Vagina (tissue), 2 donors: ENCODE results near the gene KLHL33. TPM values are rescaled to one million over a fixed set of nuclear protein-coding genes. Genes with fewer than 3 reads are reported as not detected.
A peak's percentile ranks its signal among the peaks of the same experiment; 100 is the strongest.

Experiments used
- DNase-seq, 2 donors: peaks; one replicate each; pipeline ENCODE4 v3.0.0-alpha.2; 2017; ENCODE audit errors: extremely low spot score in 2 of 2
- H3K27ac ChIP-seq: fragments of 200-600 bp; sonication (generic); one replicate; pipeline ENCODE4 v1.5.1; 2019
- H3K27me3 ChIP-seq: fragments of 200-600 bp; sonication (generic); one replicate; pipeline ENCODE4 v1.5.1; 2019
- H3K36me3 ChIP-seq, 2 donors: fragments of 200-600 bp; sonication (generic); one replicate each; pipeline ENCODE4 v1.5.1; 2017 to 2019
- H3K4me1 ChIP-seq: fragments of 200-600 bp; sonication (generic); one replicate; pipeline ENCODE4 v1.5.1; 2019
- H3K4me3 ChIP-seq, 2 donors: fragments of 200-600 bp; sonication (generic); 1 replicate in 1 of 2; 2 replicates in 1 of 2; pipeline ENCODE4 v1.5.1; 2016 to 2019
- H3K9me3 ChIP-seq: fragments of 200-600 bp; sonication (generic); one replicate; pipeline ENCODE4 v1.5.1; 2019
- CTCF ChIP-seq, 3 experiments: fragments of 450-650 bp in 2 of 3; fragments of 200-600 bp in 1 of 3; sonication (generic) in 1 of 3; IDR thresholded peaks; one replicate each; pipeline ENCODE4 v1.5.1; 2017 to 2019; ENCODE audit warnings: antibody characterized with exemption in 3 of 3, mild to moderate bottlenecking in 2 of 3, moderate library complexity in 2 of 3
- POLR2A ChIP-seq, 2 donors: fragments of 450-650 bp; IDR thresholded peaks; one replicate each; pipeline ENCODE4 v1.6.1; 2017; ENCODE audit warnings: antibody characterized with exemption in 2 of 2, mild to moderate bottlenecking in 2 of 2, moderate library complexity in 2 of 2
- POLR2AphosphoS5 ChIP-seq, 2 donors: sonication (generic); formaldehyde crosslinking; IDR thresholded peaks; one replicate each; pipeline ENCODE4 v1.9.0; 2017; ENCODE audit warnings: antibody characterized with exemption in 2 of 2, mild to moderate bottlenecking in 2 of 2, low read depth in 1 of 2; ENCODE audit not compliant: insufficient read depth in 1 of 2
- intact Hi-C: fragments of 100-400 bp; cut with DNase I; formaldehyde crosslinking; loops from one replicate; pipeline ENCODE4 v1.15.1; 2023
- total RNA-seq: library from RNA; depleted of rRNA; stranded (reverse); fragments of >200 nt; gene quantifications from one replicate; pipeline ENCODE4 v1.2.3, GENCODE V29; 2016

Gene KLHL33
- total RNA-seq, 1 donor from 2014 or later, result 1.2 TPM

- DNase-seq, result no peak
- Histone ChIP-seq H3K36me3 (no peaks in the 10 kb centered on the region), H3K27ac (no peak overlapping the region), H3K4me3 (no peak overlapping the region), H3K27me3 (no peaks in the 10 kb centered on the region), H3K9me3 (no peaks in the 10 kb centered on the region), H3K4me1 (no peaks in the 10 kb centered on the region)
- TF ChIP-seq POLR2AphosphoS5 (IDR thresholded peaks at IDR 0.05; ENCODE audit: insufficient read depth in 1 of 2, low read depth in 1 of 2), result no peak
- TF ChIP-seq CTCF (IDR thresholded peaks at IDR 0.05), result no peak
- TF ChIP-seq POLR2A (IDR thresholded peaks at IDR 0.05), result no peak
- intact Hi-C loops, result loop anchor here (10.0 kb wide), 1 partner anchor 195 kb away; no protein-coding TSS in a partner anchor
These were observed 16.5 kb downstream of the KLHL33 start for GRCh38 chr14:20419419-20419818.

- Histone ChIP-seq H3K27me3 (no peaks in the 10 kb centered on the region), H3K9me3 (no peaks in the 10 kb centered on the region), H3K27ac (no peak overlapping the region), H3K4me1 (peaks cover 8% of the 10 kb centered on the region), H3K36me3 (no peaks in the 10 kb centered on the region), H3K4me3 (no peak overlapping the region)
- TF ChIP-seq POLR2A (IDR thresholded peaks at IDR 0.05), result no peak
- TF ChIP-seq POLR2AphosphoS5 (IDR thresholded peaks at IDR 0.05; ENCODE audit: insufficient read depth in 1 of 2, low read depth in 1 of 2), result no peak
- intact Hi-C loops, result loop anchor here (10.0 kb wide), 1 partner anchor 196 kb away; no protein-coding TSS in a partner anchor
- DNase-seq, result no peak
These were observed 17.5 kb downstream of the KLHL33 start for GRCh38 chr14:20418501-20418909.

- Histone ChIP-seq H3K9me3 (no peaks in the 10 kb centered on the region), H3K4me1 (peaks cover 9% of the 10 kb centered on the region), H3K36me3 (no peaks in the 10 kb centered on the region), H3K27me3 (no peaks in the 10 kb centered on the region), H3K27ac (no peak overlapping the region), H3K4me3 (no peak overlapping the region)
- no peak for DNase-seq
- no peak for TF ChIP-seq POLR2AphosphoS5 (IDR thresholded peaks at IDR 0.05; ENCODE audit: insufficient read depth in 1 of 2, low read depth in 1 of 2)
- no peak for TF ChIP-seq POLR2A (IDR thresholded peaks at IDR 0.05)
- no peak for TF ChIP-seq CTCF (IDR thresholded peaks at IDR 0.05)
- intact Hi-C loops, result loop anchor here (10.0 kb wide), 1 partner anchor 197 kb away; no protein-coding TSS in a partner anchor
These were observed 18.4 kb downstream of the KLHL33 start for GRCh38 chr14:20417250-20418186.

- DNase-seq, result no peak
- Histone ChIP-seq H3K27ac (no peak overlapping the region), H3K4me3 (no peak overlapping the region), H3K4me1 (peaks cover 22% of the 10 kb centered on the region), H3K9me3 (no peaks in the 10 kb centered on the region), H3K27me3 (no peaks in the 10 kb centered on the region), H3K36me3 (no peaks in the 10 kb centered on the region)
- intact Hi-C loops, result loop anchor here (10.0 kb wide), 1 partner anchor 199 kb away; no protein-coding TSS in a partner anchor
- no peak for TF ChIP-seq POLR2AphosphoS5 (IDR thresholded peaks at IDR 0.05; ENCODE audit: insufficient read depth in 1 of 2, low read depth in 1 of 2)
- no peak for TF ChIP-seq CTCF (IDR thresholded peaks at IDR 0.05)
- no peak for TF ChIP-seq POLR2A (IDR thresholded peaks at IDR 0.05)
These were observed 19.7 kb downstream of the KLHL33 start for GRCh38 chr14:20416223-20416622.

GRCh38 chr14:20415782-20416206 is 20.2 kb downstream of the KLHL33 start:
- H3K9me3 ChIP-seq, result no peaks in the 10 kb centered on the region
- no peak for DNase-seq
- H3K4me3 ChIP-seq, result no peak overlapping the region
- peaks cover 26% of the 10 kb centered on the region for H3K4me1 ChIP-seq
- peak in 2 of 3 experiments; percentile 0 to 47 for TF ChIP-seq CTCF (IDR thresholded peaks at IDR 0.05)
- no peak for TF ChIP-seq POLR2AphosphoS5 (IDR thresholded peaks at IDR 0.05; ENCODE audit: insufficient read depth in 1 of 2, low read depth in 1 of 2)
- TF ChIP-seq POLR2A (IDR thresholded peaks at IDR 0.05), result no peak
- no peak overlapping the region for H3K27ac ChIP-seq
- intact Hi-C loops, result loop anchor here (10.0 kb wide), 1 partner anchor 199 kb away; no protein-coding TSS in a partner anchor
- H3K36me3 ChIP-seq, result no peaks in the 10 kb centered on the region
- H3K27me3 ChIP-seq, result no peaks in the 10 kb centered on the region
